CD4-positive, alpha-beta memory T cell (primary cell): Measurements from ENCODE around the gene RAP2A. TPM values are rescaled to one million over a fixed set of nuclear protein-coding genes. Genes with fewer than 3 reads are reported as not detected.

Experiments
- CTCF ChIA-PET: fragments of 350-600 bp; sonication (Branson Sonifier 250); formaldehyde crosslinking; loops from one replicate; lab custom pipeline; 2021; ENCODE audit warnings: inconsistent platforms; ENCODE audit not compliant: partially characterized antibody; lab: Charles Lee
- POLR2A ChIA-PET: fragments of 350-600 bp; sonication (Branson Sonifier 250); formaldehyde crosslinking; loops from one replicate; lab custom pipeline; 2021; ENCODE audit not compliant: partially characterized antibody; lab: Charles Lee
- DNase-seq, 5 donors: peaks; one replicate each; pipeline versions ENCODE4 v3.0.0 to v3.0.0-alpha.2; 2020 to 2022; ENCODE audit warnings: mixed read lengths in 1 of 5
- H3K27ac ChIP-seq: one replicate; pipeline ENCODE4 v1.7.0; 2013; ENCODE audit warnings: low read depth, low read length
- H3K27me3 ChIP-seq: 2 replicates; pipeline ENCODE4 v1.7.0; 2013; ENCODE audit warnings: mild to moderate bottlenecking, low read length, moderate library complexity; ENCODE audit not compliant: insufficient read depth
- H3K36me3 ChIP-seq: 2 replicates; pipeline ENCODE4 v1.7.0; 2013; ENCODE audit warnings: mild to moderate bottlenecking, low read length, moderate library complexity; ENCODE audit not compliant: insufficient read depth
- H3K4me1 ChIP-seq: 2 replicates; pipeline ENCODE4 v1.7.0; 2013; ENCODE audit warnings: mild to moderate bottlenecking, low read length, moderate library complexity; ENCODE audit not compliant: insufficient read depth
- H3K4me3 ChIP-seq, 2 donors: one replicate each; pipeline ENCODE4 v1.7.0; 2013; ENCODE audit warnings: low read length in 2 of 2, mild to moderate bottlenecking in 1 of 2
- H3K9me3 ChIP-seq, 2 donors: one replicate each; pipeline ENCODE4 v1.7.0; 2013; ENCODE audit warnings: low read length in 2 of 2, control low read depth in 1 of 2; ENCODE audit not compliant: control insufficient read depth in 1 of 2
- H3K27ac Mint-ChIP-seq, 7 donors: one replicate each; pipeline ENCODE4 v1.8.0; 2020 to 2021; ENCODE audit warnings: mixed read lengths in 7 of 7, mild to moderate bottlenecking in 6 of 7, inconsistent platforms in 3 of 7, moderate library complexity in 3 of 7
- H3K27me3 Mint-ChIP-seq, 2 donors: one replicate each; pipeline ENCODE4 v1.8.0; 2020 to 2021; ENCODE audit warnings: mixed read lengths in 2 of 2
- H3K36me3 Mint-ChIP-seq, 2 donors: one replicate each; pipeline ENCODE4 v1.8.0; 2020 to 2021; ENCODE audit warnings: mixed read lengths in 2 of 2, inconsistent platforms in 1 of 2, mild to moderate bottlenecking in 1 of 2
- H3K4me1 Mint-ChIP-seq, 4 donors: one replicate each; pipeline ENCODE4 v1.8.0; 2020 to 2021; ENCODE audit warnings: mixed read lengths in 4 of 4, mild to moderate bottlenecking in 1 of 4
- H3K4me3 Mint-ChIP-seq, 8 donors: one replicate each; pipeline ENCODE4 v1.8.0; 2020 to 2021; ENCODE audit warnings: mixed read lengths in 8 of 8, mild to moderate bottlenecking in 7 of 8, moderate library complexity in 6 of 8, inconsistent platforms in 3 of 8
- H3K9me3 Mint-ChIP-seq, 8 donors: one replicate each; pipeline ENCODE4 v1.8.0; 2020 to 2021; ENCODE audit warnings: mixed read lengths in 8 of 8, mild to moderate bottlenecking in 5 of 8, inconsistent platforms in 3 of 8, moderate library complexity in 1 of 8
- intact Hi-C: fragments of 100-400 bp; cut with micrococcal nuclease; formaldehyde crosslinking; loops from one replicate; pipeline ENCODE4 v1.15.1; 2023
- polyA plus RNA-seq, 2 donors: library from polyadenylated mRNA; unstranded; fragments of 300-500 nt; fragmentation: Illumina TruSeq; gene quantifications; one replicate each; pipeline ENCODE4 v1.2.3, GENCODE V29; 2021
- total RNA-seq, 2 experiments: library from RNA; stranded (reverse); gene quantifications; one replicate each; pipeline ENCODE4 v1.2.3, GENCODE V29; 2021

The RAP2A gene
- total and polyA plus RNA-seq, 4 experiments from 2014 or later: 1.7 to 24.0 (median 12.7) TPM

- ChIA-PET POLR2A (interaction anchor here (3.7 kb wide), 1 partner anchor 211 kb away, joined by 85 read pairs; the partner anchor contains the start of gene MBNL2), CTCF (interaction anchor here (0.6 to 1.0 kb wide), 2 partner anchors 20 to 76 kb away, joined by 3 read pairs; no protein-coding TSS in a partner anchor)
Measured at GRCh38 chr13:97435794-97436193, 1.8 kb downstream of the RAP2A start.

GRCh38 chr13:97436845-97437244, 2.9 kb downstream of the RAP2A start:
- Histone ChIP-seq H3K27ac (no peak overlapping the region), H3K27me3 (no peaks in the 10 kb centered on the region), H3K36me3 (no peaks in the 10 kb centered on the region), H3K9me3 (no peaks in the 10 kb centered on the region), H3K4me3 (no peak overlapping the region), H3K4me1 (peaks cover 42% of the 10 kb centered on the region)
- Mint-ChIP-seq H3K4me1 (peaks cover 20 to 41% (median 25%) of the 10 kb centered on the region in 4 donors), H3K27ac (peak overlapping the region in 1 of 7 donors; percentile 89), H3K27me3 (no peaks in the 10 kb centered on the region), H3K9me3 (peaks cover 0 to 2% (median 0%) of the 10 kb centered on the region in 8 donors), H3K36me3 (peaks cover 0 to 20% of the 10 kb centered on the region in 2 donors), H3K4me3 (peak overlapping the region in 5 of 8 donors; percentile 9 to 88 (median 47))
- no peak for DNase-seq
- ChIA-PET CTCF (interaction anchor here (1.0 kb wide), 1 partner anchor 13 kb away, joined by 3 read pairs; no protein-coding TSS in a partner anchor), POLR2A (no interaction called here)
- intact Hi-C loops: loop anchor here (10.0 kb wide), 1 partner anchor 1138 kb away; the partner anchor contains the start of gene STK24

More at GRCh38 chr13:97435794-97436193, 1.8 kb downstream of the RAP2A start:
- no peak overlapping the region for H3K27ac ChIP-seq
- no peaks in the 10 kb centered on the region for H3K9me3 ChIP-seq
- intact Hi-C loops: loop anchor here (10.0 kb wide), 1 partner anchor 1139 kb away; the partner anchor contains the start of gene STK24
- Mint-ChIP-seq H3K4me1 (peaks cover 20 to 41% (median 23%) of the 10 kb centered on the region in 4 donors), H3K36me3 (peaks cover 0 to 20% of the 10 kb centered on the region in 2 donors), H3K27ac (peak overlapping the region in 6 of 7 donors; percentile 1 to 89 (median 64)), H3K9me3 (peaks cover 0 to 2% (median 0%) of the 10 kb centered on the region in 8 donors), H3K4me3 (peak overlapping the region; percentile 54 to 88 (median 78)), H3K27me3 (no peaks in the 10 kb centered on the region)
- peaks cover 45% of the 10 kb centered on the region for H3K4me1 ChIP-seq
- H3K27me3 ChIP-seq: no peaks in the 10 kb centered on the region
- no peak for DNase-seq
- H3K36me3 ChIP-seq: no peaks in the 10 kb centered on the region
- peak overlapping the region in 1 of 2 donors; percentile 2 for H3K4me3 ChIP-seq

- Histone ChIP-seq H3K4me1 (peaks cover 35% of the 10 kb centered on the region), H3K27ac (no peak overlapping the region), H3K9me3 (no peaks in the 10 kb centered on the region), H3K36me3 (no peaks in the 10 kb centered on the region), H3K27me3 (no peaks in the 10 kb centered on the region), H3K4me3 (no peak overlapping the region)
- H3K9me3 Mint-ChIP-seq: no peaks in the 10 kb centered on the region
- POLR2A ChIA-PET: no interaction called here
- intact Hi-C loops: loop anchor here (10.0 kb wide), 1 partner anchor 1137 kb away; the partner anchor contains the start of gene STK24
- no peak for DNase-seq
- CTCF ChIA-PET: no interaction called here
- H3K4me1 Mint-ChIP-seq: peaks cover 20 to 32% (median 22%) of the 10 kb centered on the region in 4 donors
- H3K27me3 Mint-ChIP-seq: no peaks in the 10 kb centered on the region
- H3K27ac Mint-ChIP-seq: no peak overlapping the region
- H3K36me3 Mint-ChIP-seq: peaks cover 0 to 14% of the 10 kb centered on the region in 2 donors
- no peak overlapping the region for H3K4me3 Mint-ChIP-seq
Measured at GRCh38 chr13:97437729-97438128, 3.8 kb downstream of the RAP2A start.

DNA sequence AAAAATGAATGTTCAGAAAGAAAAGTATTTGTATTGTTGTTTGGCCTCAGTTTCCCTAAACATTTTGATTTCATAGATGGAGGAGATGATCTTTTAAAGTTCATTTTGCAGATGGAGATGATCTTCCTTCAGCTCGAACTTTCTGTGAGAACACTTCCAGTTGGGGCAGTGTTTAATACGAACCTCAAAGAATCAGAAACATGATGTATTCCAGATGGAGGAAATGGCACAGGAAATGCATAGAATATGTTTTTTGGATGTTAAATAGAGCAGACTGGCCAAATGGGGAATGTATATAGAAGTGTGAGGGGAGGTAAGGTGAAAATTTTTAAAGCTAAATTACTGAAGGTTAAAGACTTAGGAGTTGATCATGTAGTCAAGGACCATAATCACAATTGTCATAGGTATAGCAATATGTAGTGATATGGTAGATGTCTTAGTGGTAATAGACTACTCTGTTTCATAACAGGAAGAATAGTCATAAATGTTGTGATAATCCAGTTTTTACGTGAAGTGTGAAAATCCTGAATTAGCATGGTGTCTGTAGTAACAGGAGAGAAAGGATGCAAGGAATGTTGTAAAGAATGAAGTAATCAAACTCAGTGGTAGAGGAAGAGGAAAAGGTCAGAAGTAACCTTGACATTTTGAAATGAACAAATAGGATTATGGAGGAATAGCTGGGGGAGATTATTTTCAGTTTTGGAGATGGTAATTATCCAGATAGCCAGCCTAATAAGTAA, 5.1 kb downstream of the RAP2A start:
- peaks cover 20 to 23% (median 20%) of the 10 kb centered on the region in 4 donors for H3K4me1 Mint-ChIP-seq
- POLR2A ChIA-PET: interaction anchor here (0.7 kb wide), 1 partner anchor 212 kb away, joined by 3 read pairs; no protein-coding TSS in a partner anchor
- Histone ChIP-seq H3K4me3 (no peak overlapping the region), H3K4me1 (peaks cover 35% of the 10 kb centered on the region), H3K27ac (no peak overlapping the region), H3K27me3 (no peaks in the 10 kb centered on the region), H3K36me3 (no peaks in the 10 kb centered on the region), H3K9me3 (no peaks in the 10 kb centered on the region)
- no peaks in the 10 kb centered on the region for H3K27me3 Mint-ChIP-seq
- H3K36me3 Mint-ChIP-seq: peaks cover 0 to 7% of the 10 kb centered on the region in 2 donors
- no peak for DNase-seq
- no peak overlapping the region for H3K27ac Mint-ChIP-seq
- no peaks in the 10 kb centered on the region for H3K9me3 Mint-ChIP-seq
- CTCF ChIA-PET: interaction anchor here (1.3 kb wide), 1 partner anchor 11 kb away, joined by 3 read pairs; no protein-coding TSS in a partner anchor
- intact Hi-C loops: loop anchor here (10.0 kb wide), 1 partner anchor 1136 kb away; the partner anchor contains the start of gene STK24
- no peak overlapping the region for H3K4me3 Mint-ChIP-seq

DNA sequence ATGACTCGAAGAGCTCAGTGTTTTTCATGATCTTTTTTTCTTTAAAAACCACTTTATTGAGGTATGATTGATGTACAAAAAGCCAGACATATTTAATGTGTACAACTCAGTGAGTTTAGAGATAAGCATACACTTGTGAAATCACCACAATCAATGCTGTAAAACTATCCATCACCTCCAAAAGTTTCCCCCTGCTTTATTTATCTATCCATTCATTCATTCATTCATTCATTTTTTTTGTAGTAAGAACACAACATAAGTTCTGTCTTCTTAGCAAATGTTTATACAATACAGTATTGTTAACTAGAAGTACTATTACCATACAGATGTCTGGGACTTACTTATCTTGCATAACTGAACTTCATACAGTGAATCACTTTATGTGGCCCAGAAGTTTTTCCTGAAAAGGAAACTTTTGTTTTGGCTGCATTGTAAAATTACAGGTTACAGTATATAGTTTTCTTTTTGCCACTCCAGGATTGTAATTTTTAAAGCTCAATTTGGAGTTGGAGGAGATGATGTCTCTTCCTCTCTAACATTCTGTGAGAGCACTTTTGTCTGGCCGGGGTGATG, 6.7 kb downstream of the RAP2A start:
- intact Hi-C loops: no loop called here
- ChIA-PET CTCF (interaction anchor here (1.3 kb wide), 1 partner anchor 9 kb away, joined by 3 read pairs; no protein-coding TSS in a partner anchor), POLR2A (no interaction called here)

GRCh38 chr13:97441368-97441767, 7.4 kb downstream of the RAP2A start:
- no peak overlapping the region for H3K4me3 Mint-ChIP-seq
- H3K27me3 Mint-ChIP-seq: no peaks in the 10 kb centered on the region
- no peak for DNase-seq
- intact Hi-C loops: no loop called here
- no peaks in the 10 kb centered on the region for H3K9me3 Mint-ChIP-seq
- H3K27me3 ChIP-seq: no peaks in the 10 kb centered on the region
- H3K36me3 Mint-ChIP-seq: peaks cover 3 to 4% of the 10 kb centered on the region in 2 donors
- H3K27ac Mint-ChIP-seq: no peak overlapping the region
- H3K9me3 ChIP-seq: no peaks in the 10 kb centered on the region
- peaks cover 21% of the 10 kb centered on the region for H3K4me1 ChIP-seq
- POLR2A ChIA-PET: no interaction called here
- CTCF ChIA-PET: no interaction called here
- no peaks in the 10 kb centered on the region for H3K36me3 ChIP-seq
- H3K4me1 Mint-ChIP-seq: peaks cover 6 to 12% (median 9%) of the 10 kb centered on the region in 4 donors
- no peak overlapping the region for H3K4me3 ChIP-seq
- H3K27ac ChIP-seq: no peak overlapping the region

More for the DNA sequence above, 6.7 kb downstream of the RAP2A start:
- Histone ChIP-seq H3K36me3 (no peaks in the 10 kb centered on the region), H3K9me3 (no peaks in the 10 kb centered on the region), H3K27me3 (no peaks in the 10 kb centered on the region), H3K27ac (no peak overlapping the region), H3K4me1 (peaks cover 28% of the 10 kb centered on the region), H3K4me3 (no peak overlapping the region)
- Mint-ChIP-seq H3K4me3 (no peak overlapping the region), H3K9me3 (no peaks in the 10 kb centered on the region), H3K27ac (no peak overlapping the region), H3K4me1 (peaks cover 13 to 16% (median 15%) of the 10 kb centered on the region in 4 donors), H3K36me3 (peaks cover 0 to 4% of the 10 kb centered on the region in 2 donors), H3K27me3 (no peaks in the 10 kb centered on the region)
- DNase-seq: no peak
